ENCODE measurements around the gene SH3PXD2A. TPM values are rescaled to one million over a fixed set of nuclear protein-coding genes. Genes with fewer than 3 reads are reported as not detected.

SH3PXD2A gene
- total and polyA plus RNA-seq, 2 of the 4 experiments (the other 2 are of a cell fraction) = 6.3 to 23.0 TPM

GRCh38 chr10:103727991-103728689 lies 127.2 kb downstream of the SH3PXD2A start:
- no peak overlapping the region for H2AFZ ChIP-seq (replicated peaks; ENCODE audit: low read length, poor library complexity)
- H3K4me2 ChIP-seq (ENCODE audit: low read depth, low read length) = no peak overlapping the region
- no peak overlapping the region for H3K56ac ChIP-seq (ENCODE audit: extremely low read depth, insufficient read depth, low read length)
- intact Hi-C loops (cut with micrococcal nuclease) (no loop called here), in situ Hi-C loops (cut with MboI; ENCODE audit: low sequenced_read_pairs) (no loop called here), dilution Hi-C loops (cut with HindIII; ENCODE audit: low sequenced_read_pairs, unreplicated experiment) (no loop called here)
- no TSS peak for BruUV-seq (replicated peaks)
- H2AK5ac ChIP-seq (ENCODE audit: low read depth, low read length) = no peak overlapping the region
- no peak for TF ChIP-seq SMC3 (IDR thresholded peaks at IDR 0.05; ENCODE audit: low read depth, low read length)
- no peak for TF ChIP-seq RCOR1 (IDR thresholded peaks at IDR 0.05; ENCODE audit: insufficient replicate concordance, low read length)
- TF ChIP-seq ELK1 (IDR thresholded peaks at IDR 0.05; ENCODE audit: borderline replicate concordance, low read depth, low read length) = no peak
- TF ChIP-seq MXI1 (IDR thresholded peaks at IDR 0.05; ENCODE audit: borderline replicate concordance, low read depth, low read length) = no peak
- TF ChIP-seq CTCF (conservative IDR thresholded peaks at IDR 0.05; ENCODE audit: low read depth, low read length) = no peak
- no peak for TF ChIP-seq FOS (IDR thresholded peaks at IDR 0.05; ENCODE audit: low read depth, low read length)
- no peak for TF ChIP-seq POLR2A (IDR thresholded peaks at IDR 0.05; ENCODE audit: low read depth, low read length)
- no peak for TF ChIP-seq BHLHE40 (IDR thresholded peaks at IDR 0.05; ENCODE audit: low read depth, low read length)
- TF ChIP-seq CEBPB (IDR thresholded peaks at IDR 0.05; ENCODE audit: low read depth, low read length) = no peak
- no peak for TF ChIP-seq RAD21 (IDR thresholded peaks at IDR 0.05; ENCODE audit: low read length)
- TF ChIP-seq MAZ (IDR thresholded peaks at IDR 0.05; ENCODE audit: borderline replicate concordance, low read depth, low read length) = no peak
- no peak for TF ChIP-seq NFE2L2 (IDR thresholded peaks at IDR 0.05; ENCODE audit: low read depth, low read length)
- no peak for TF ChIP-seq MAFK (IDR thresholded peaks at IDR 0.05; ENCODE audit: low read depth, low read length)
- no peak for TF ChIP-seq CHD1 (IDR thresholded peaks at IDR 0.05; ENCODE audit: low read depth, low read length)
- TF ChIP-seq RFX5 (IDR thresholded peaks at IDR 0.05; ENCODE audit: low read depth, low read length) = no peak
- POLR2A ChIA-PET (ENCODE audit: unreplicated experiment) = no interaction called here
- H3K18ac ChIP-seq (ENCODE audit: low read depth, low read length) = no peak overlapping the region
- no peak overlapping the region for H4K5ac ChIP-seq (ENCODE audit: low read depth, low read length)
- no peaks in the 10 kb centered on the region for H3K27me3 ChIP-seq (ENCODE audit: control insufficient read depth, insufficient read depth, low read length)
- H3K36me3 ChIP-seq (ENCODE audit: control insufficient read depth, insufficient read depth, low read length) = peaks cover 5% of the 10 kb centered on the region; the same call in 1 of the 2 replicates
- H3K14ac ChIP-seq (replicated peaks; ENCODE audit: low read depth, low read length) = no peak overlapping the region
- no peak overlapping the region for H2BK5ac ChIP-seq (ENCODE audit: low read depth, low read length, poor library complexity, severe bottlenecking)
- 0 out of 2 replicates have a peak, but pooled peaks cover 3% of the 10 kb centered on the region for H3K9me1 ChIP-seq (ENCODE audit: insufficient read depth, low read length)
- ATAC-seq (ENCODE audit: low read depth) (no peak), DNase-seq (no peak)
- no peaks in the 10 kb centered on the region; a peak in 2 of 4 replicates for H3K79me1 ChIP-seq (ENCODE audit: low read depth in 1 of 2, low read length in 2 of 2)
- H2BK120ac ChIP-seq (ENCODE audit: low read depth, low read length) = no peak overlapping the region
- no peak overlapping the region for H4K8ac ChIP-seq (ENCODE audit: low read depth in 2 of 2, low read length in 2 of 2)
- no peaks in the 10 kb centered on the region for H3K9me3 ChIP-seq (ENCODE audit: control insufficient read depth, insufficient read depth, low read length)
- no peaks in the 10 kb centered on the region for H4K20me1 ChIP-seq (ENCODE audit: insufficient read depth, low read length)
- H4K91ac ChIP-seq (ENCODE audit: insufficient read depth, low read depth, low read length) = no peak overlapping the region
- H3K4me1 ChIP-seq (ENCODE audit: control insufficient read depth, insufficient read depth, low read length) = no peaks in the 10 kb centered on the region
- no peak overlapping the region for H3K4me3 ChIP-seq (ENCODE audit: insufficient read depth, low read depth, low read length)
- H3K27ac ChIP-seq (ENCODE audit: insufficient read depth, low read length) = no peak overlapping the region
- H3K9ac ChIP-seq (ENCODE audit: low read depth, low read length) = no peak overlapping the region
- CTCF ChIA-PET = no interaction called here
- H2AK9ac ChIP-seq (replicated peaks; ENCODE audit: low read depth, low read length, poor library complexity) = peak overlapping the region; percentile 57
- no peak overlapping the region for H2BK15ac ChIP-seq (ENCODE audit: low read depth, low read length)
- H3K23ac ChIP-seq (ENCODE audit: low read depth, low read length) = no peak overlapping the region
- 96% methylated on average over 4 of the region's 7 CpGs; no CpG with 5 or more reads in 1 of the 2 experiments for WGBS, 2 experiments (ENCODE audit: extremely low coverage in 2 of 2, insufficient read length in 1 of 2)
- no peak overlapping the region for H3K4ac ChIP-seq (ENCODE audit: low read depth, low read length)
- no peak overlapping the region for H2BK20ac ChIP-seq (ENCODE audit: low read depth, low read length)
